ENCODE results near the gene KCNQ1. TPM values are rescaled to one million over a fixed set of nuclear protein-coding genes. Genes with fewer than 3 reads are reported as not detected.

The KCNQ1 gene
- total RNA-seq, 1 experiment from 2014 or later: 2.3 TPM

DNA sequence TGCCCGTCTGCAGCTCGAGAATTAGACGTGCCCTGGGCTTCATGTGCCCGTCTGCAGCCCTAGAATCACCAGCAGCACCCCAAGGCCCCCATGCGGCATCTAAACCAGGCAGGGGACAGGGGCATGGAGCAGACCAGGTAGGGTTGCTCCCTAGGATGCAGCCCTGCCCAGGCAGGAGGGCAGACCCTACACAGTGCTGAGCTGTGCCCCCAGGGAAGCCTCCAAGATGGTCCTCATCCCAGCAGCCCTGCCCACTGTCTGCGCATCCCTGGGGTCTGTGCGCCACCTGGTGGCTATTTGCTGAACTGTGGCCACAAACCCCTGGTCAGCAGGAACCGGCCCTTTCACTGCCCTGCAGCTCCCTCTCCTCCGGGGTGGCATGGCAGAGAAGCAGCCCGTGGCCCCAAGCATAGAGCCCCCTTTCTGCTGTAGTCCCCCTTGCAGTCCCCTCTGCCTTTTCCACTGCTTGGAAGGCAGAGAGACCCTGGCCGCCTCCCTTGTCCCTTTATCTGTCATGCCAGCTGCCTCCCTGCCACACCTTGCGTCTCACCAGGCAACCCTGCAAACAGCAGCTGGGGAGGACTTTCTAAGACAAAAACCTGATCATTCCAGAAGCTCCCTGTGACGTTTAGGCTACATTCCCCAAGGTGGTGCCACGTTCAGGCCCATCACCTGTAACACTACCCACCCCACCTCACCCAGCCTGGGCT, 86.6 kb downstream of the KCNQ1 start:
- Histone ChIP-seq H3K9ac (ENCODE audit: extremely low read depth, insufficient read length, low read length) (no peak overlapping the region), H3K9me3 (ENCODE audit: control insufficient read depth, low read depth, low read length) (no peaks in the 10 kb centered on the region), H3K18ac (ENCODE audit: insufficient read length, low read depth, low read length) (no peak overlapping the region), H3K4me2 (ENCODE audit: insufficient read depth, insufficient read length, low read length) (no peak overlapping the region), H2AK5ac (ENCODE audit: insufficient read length, low read length) (no peak overlapping the region), H3K14ac (ENCODE audit: insufficient read depth, low read length) (no peak overlapping the region), H3K23ac (ENCODE audit: insufficient read length, low read depth, low read length) (no peak overlapping the region), H2BK120ac (ENCODE audit: low read depth, low read length, poor library complexity, severe bottlenecking) (no peak overlapping the region), H3K79me2 (ENCODE audit: insufficient read depth, low read length) (no peaks in the 10 kb centered on the region), H3K4me1 (ENCODE audit: insufficient read depth, low read length) (peaks cover 2% of the 10 kb centered on the region; the same call in 1 of the 2 replicates), H4K91ac (ENCODE audit: insufficient read length, low read depth, low read length) (no peak overlapping the region), H3K4ac (ENCODE audit: low read depth, low read length) (no peak overlapping the region), H4K5ac (ENCODE audit: insufficient read length, low read depth, low read length) (no peak overlapping the region), H2BK12ac (ENCODE audit: insufficient read length, low read depth, low read length) (no peak overlapping the region), H3K79me1 (ENCODE audit: insufficient read depth, low read depth, low read length, poor library complexity, severe bottlenecking) (no peaks in the 10 kb centered on the region), H3K27ac (ENCODE audit: insufficient read length, low read depth, low read length) (no peak overlapping the region), H4K20me1 (ENCODE audit: control insufficient read depth, insufficient read depth, insufficient read length) (no peaks in the 10 kb centered on the region), H3T11ph (ENCODE audit: low read length) (no peak overlapping the region), H2BK5ac (ENCODE audit: insufficient read length, low read length) (no peak overlapping the region), H3K27me3 (ENCODE audit: insufficient read depth, low read length) (no peaks in the 10 kb centered on the region; the same call in 1 of the 2 replicates), H2BK15ac (ENCODE audit: low read depth, low read length) (no peak overlapping the region), H2AFZ (ENCODE audit: low read length) (no peak overlapping the region), H3K56ac (ENCODE audit: insufficient read length, low read depth, low read length) (no peak overlapping the region), H3K23me2 (ENCODE audit: insufficient read length, low read depth, low read length, poor library complexity, severe bottlenecking) (no peaks in the 10 kb centered on the region), H2BK20ac (ENCODE audit: low read depth, low read length, poor library complexity, severe bottlenecking) (no peak overlapping the region), H4K8ac (replicated peaks; ENCODE audit: insufficient read length, low read depth, low read length) (no peak overlapping the region)
- no peaks in the 10 kb centered on the region; a peak in 1 of 7 replicates for H3K36me3 Mint-ChIP-seq (ENCODE audit: insufficient read depth in 1 of 3, low read depth in 3 of 3)
- DNase-seq: peak; percentile 83
- peaks cover 11 to 16% of the 10 kb centered on the region in 2 experiments for H3K4me1 Mint-ChIP-seq
- no peak overlapping the region for H3K27ac Mint-ChIP-seq
- no CpG with 5 or more reads among the region's 14 CpGs for WGBS (ENCODE audit: extremely low coverage, insufficient read length, low lambda C conversion rate)
- no peak overlapping the region for H3K4me3 Mint-ChIP-seq
- H3K9me3 Mint-ChIP-seq: no peaks in the 10 kb centered on the region
- TF ChIP-seq, protein P1, sequence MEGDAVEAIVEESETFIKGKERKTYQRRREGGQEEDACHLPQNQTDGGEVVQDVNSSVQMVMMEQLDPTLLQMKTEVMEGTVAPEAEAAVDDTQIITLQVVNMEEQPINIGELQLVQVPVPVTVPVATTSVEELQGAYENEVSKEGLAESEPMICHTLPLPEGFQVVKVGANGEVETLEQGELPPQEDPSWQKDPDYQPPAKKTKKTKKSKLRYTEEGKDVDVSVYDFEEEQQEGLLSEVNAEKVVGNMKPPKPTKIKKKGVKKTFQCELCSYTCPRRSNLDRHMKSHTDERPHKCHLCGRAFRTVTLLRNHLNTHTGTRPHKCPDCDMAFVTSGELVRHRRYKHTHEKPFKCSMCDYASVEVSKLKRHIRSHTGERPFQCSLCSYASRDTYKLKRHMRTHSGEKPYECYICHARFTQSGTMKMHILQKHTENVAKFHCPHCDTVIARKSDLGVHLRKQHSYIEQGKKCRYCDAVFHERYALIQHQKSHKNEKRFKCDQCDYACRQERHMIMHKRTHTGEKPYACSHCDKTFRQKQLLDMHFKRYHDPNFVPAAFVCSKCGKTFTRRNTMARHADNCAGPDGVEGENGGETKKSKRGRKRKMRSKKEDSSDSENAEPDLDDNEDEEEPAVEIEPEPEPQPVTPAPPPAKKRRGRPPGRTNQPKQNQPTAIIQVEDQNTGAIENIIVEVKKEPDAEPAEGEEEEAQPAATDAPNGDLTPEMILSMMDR (conservative IDR thresholded peaks at IDR 0.05): peak; percentile 97
- peaks cover 67% of the 10 kb centered on the region for H3K27me3 Mint-ChIP-seq (ENCODE audit: low read depth)

All from H9 (cell line).